ENCODE results near the gene GRIP1.

The GRIP1 gene, protein sequence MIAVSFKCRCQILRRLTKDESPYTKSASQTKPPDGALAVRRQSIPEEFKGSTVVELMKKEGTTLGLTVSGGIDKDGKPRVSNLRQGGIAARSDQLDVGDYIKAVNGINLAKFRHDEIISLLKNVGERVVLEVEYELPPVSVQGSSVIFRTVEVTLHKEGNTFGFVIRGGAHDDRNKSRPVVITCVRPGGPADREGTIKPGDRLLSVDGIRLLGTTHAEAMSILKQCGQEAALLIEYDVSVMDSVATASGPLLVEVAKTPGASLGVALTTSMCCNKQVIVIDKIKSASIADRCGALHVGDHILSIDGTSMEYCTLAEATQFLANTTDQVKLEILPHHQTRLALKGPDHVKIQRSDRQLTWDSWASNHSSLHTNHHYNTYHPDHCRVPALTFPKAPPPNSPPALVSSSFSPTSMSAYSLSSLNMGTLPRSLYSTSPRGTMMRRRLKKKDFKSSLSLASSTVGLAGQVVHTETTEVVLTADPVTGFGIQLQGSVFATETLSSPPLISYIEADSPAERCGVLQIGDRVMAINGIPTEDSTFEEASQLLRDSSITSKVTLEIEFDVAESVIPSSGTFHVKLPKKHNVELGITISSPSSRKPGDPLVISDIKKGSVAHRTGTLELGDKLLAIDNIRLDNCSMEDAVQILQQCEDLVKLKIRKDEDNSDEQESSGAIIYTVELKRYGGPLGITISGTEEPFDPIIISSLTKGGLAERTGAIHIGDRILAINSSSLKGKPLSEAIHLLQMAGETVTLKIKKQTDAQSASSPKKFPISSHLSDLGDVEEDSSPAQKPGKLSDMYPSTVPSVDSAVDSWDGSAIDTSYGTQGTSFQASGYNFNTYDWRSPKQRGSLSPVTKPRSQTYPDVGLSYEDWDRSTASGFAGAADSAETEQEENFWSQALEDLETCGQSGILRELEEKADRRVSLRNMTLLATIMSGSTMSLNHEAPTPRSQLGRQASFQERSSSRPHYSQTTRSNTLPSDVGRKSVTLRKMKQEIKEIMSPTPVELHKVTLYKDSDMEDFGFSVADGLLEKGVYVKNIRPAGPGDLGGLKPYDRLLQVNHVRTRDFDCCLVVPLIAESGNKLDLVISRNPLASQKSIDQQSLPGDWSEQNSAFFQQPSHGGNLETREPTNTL

GRCh38 chr12:66678338-66679275, at the start of gene GRIP1:
TSS of gene GRIP1 (minus strand) at chr12:66679076. CDS start at chr12:66678904, 172 bp downstream.
- DNase-seq, result no peak

DNA sequence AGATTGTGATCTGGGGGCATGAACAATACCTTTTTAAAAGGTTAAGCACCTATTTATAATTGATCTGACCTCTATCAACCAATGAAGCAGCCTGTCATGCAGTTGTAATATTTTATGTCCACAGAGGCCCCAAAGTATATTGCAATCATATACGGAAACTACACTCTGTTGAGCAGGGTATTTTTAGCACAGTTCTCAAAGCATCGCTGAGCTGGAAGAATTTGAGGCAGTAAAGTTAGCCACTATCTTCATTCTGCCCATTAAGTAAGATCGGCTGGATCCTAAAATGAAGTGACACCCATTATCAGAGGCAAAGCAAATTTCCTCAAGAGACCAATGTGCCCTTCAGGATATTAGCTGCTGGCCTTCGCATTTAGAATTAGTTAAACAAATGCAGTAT, 47.7 kb upstream of the GRIP1 start:
- DNase-seq, result no peak

GRCh38 chr12:66725031-66725430, 46.2 kb upstream of the GRIP1 start:
- no peak for DNase-seq

GRCh38 chr12:66724616-66725015, 45.7 kb upstream of the GRIP1 start:
- no peak for DNase-seq

DNA sequence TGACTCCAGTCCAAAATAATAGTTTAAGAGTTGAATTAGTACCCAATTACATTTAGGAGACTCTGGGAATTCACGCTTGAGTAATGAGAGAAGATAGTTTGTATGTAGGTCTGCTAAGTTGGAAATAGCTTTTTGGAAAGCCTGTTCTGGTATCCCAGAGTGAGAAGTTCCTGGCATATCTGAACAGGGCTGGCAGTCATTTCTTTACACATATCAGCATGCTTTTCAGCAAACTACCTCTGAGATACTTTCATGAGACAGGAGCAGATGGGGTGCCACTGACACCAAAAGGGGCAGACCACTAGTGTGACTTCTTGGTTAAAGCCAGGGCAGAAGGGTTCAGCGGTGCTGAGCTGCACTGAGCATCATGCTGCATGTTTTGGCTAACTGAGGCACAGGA, 45.1 kb upstream of the GRIP1 start:
- no peak for DNase-seq

GRCh38 chr12:66719862-66720261, 41.0 kb upstream of the GRIP1 start:
- no peak for DNase-seq

DNA sequence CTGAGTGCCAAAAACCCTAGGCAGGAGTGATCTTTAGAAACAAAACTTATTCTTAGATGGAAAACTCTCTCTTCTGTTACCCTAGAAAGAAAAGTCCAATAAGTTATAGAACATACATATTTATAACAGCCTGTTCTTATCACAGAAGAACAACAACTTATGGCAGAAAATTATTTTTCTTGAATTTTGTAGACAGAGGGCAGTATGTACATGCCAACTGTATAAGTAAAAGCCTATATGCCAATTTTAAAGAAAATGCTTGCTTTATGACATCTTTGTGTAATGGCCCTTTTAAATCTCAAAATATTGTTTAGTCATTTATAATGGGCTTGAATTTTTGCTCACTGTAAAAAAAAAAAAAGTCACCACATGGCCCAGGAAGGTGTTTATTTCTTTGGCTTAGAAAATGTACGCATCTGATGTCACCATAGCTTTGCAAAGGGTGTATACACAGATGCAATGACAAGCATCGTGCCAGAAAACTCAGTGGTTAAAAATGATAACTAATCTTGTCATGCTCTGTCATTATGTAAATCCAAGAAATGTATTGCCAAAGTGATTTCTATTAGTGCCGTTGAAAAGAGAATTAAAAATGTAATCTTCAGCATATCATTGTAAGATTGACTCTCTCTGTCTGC, 38.3 kb upstream of the GRIP1 start:
- no peak for DNase-seq

GRCh38 chr12:66716522-66716921, 37.6 kb upstream of the GRIP1 start:
- DNase-seq, result no peak

- DNase-seq, result no peak
Observed at GRCh38 chr12:66714709-66715108, 35.8 kb upstream of the GRIP1 start.

GRCh38 chr12:66713984-66714383, 35.1 kb upstream of the GRIP1 start:
- no peak for DNase-seq

GRCh38 chr12:66709893-66710292, 31.0 kb upstream of the GRIP1 start:
- DNase-seq, result no peak

GRCh38 chr12:66709457-66709773, 30.5 kb upstream of the GRIP1 start:
- no peak for DNase-seq

DNA sequence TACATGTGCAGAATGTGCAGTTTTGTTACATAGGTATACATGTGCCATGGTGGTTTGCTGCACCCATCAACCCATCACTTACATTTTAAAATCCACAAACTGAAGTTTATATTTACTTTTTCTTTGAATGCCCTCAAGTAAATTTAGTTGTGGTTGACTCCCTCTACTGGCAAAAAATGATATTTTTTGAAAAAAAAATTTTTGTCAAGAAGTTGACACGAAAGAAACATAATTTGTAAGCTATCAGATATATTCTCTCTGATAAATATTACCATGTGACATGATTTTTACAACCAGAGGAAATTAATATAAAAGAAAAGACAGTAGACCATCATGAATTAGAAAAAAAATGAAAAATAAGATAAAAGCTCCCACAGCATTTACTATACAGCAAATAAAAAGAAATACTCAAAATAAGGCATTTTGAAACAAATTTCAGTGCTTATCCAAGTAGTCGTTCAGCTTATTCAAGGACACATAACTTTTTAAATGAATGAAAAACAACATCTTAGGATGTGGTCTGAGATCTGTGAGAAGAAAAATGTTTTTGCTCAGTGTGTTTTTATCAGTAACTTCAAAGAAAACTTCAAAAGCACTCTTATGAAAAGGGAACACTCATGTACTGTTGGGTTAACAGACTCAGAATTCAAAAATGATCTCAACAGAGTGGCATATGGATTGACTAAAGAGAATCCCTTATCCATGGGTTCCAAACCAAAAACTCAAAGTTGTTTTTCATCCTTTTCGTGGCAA, 30.0 kb upstream of the GRIP1 start:
- no peak for DNase-seq

DNA sequence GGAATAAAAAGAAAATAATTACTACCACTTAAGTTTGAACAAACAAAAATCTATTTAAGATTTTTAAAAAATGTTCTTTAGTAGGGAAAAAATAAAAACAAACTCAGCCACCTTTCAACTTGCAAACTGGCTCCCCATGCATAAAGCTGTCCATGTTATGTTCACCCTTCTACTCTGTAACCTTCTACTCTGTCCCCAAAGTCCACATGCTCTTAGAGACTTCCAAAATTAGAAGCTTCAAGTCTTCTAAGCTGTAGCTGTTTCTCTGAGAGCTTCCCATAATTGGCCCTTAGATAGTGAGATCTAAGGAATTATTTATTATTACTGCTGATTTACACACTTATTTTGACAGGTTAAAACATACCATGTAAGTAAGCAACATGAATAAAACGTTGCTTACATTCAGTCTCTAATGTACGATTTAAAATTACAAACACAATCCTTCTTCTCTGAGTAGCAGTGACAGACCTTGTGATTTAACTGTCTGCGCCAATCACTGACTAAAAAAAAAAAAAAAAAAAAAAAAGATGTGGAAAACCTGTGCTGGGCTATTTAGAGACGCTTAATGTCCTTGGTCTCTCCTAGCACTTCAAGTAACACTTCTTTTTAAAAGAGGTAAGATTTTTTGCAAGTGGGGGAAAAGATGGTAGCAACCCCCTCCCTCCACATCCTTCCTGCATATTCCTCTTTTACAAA, 28.3 kb upstream of the GRIP1 start:
- DNase-seq, result no peak

DNA sequence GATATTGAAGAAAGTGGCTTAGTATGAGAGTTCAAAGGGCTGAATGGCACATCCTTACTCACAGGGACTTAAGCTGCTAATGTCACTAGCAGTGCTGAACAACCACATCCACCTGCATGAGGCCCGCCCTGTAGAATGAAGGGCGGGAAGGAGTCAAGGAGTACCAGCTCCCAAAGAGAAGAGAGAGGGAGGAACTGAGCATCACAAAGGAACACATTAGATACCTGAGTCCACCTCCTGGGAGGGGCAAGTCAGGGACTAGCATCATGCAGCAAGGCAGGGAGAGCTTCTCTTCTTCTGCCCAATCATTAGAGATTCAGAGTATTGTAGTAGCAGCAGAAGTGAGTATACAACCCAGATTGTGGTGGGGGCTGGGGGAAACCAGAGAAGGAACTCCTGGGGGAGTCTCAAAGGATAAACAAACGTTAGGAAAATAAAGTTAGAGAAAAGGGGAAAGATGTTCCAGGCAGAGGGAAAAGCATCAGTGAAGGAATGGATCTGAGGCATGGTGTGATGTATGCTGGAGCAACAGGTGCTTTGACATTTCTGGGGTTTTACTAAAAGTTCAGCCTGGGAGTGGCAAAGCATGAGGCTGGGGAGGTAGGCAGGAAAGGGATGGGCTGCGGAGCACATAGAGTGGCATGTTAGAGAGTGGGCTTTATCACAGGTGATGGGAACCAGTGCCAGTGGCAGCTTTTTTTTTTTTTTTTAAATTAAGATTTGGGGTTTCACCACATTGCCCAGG, 21.0 kb upstream of the GRIP1 start:
- DNase-seq, result no peak

GRCh38 chr12:66698558-66698957, 19.7 kb upstream of the GRIP1 start:
- DNase-seq, result no peak

- DNase-seq, result no peak
Observed at GRCh38 chr12:66697404-66697803, 18.5 kb upstream of the GRIP1 start.

DNA sequence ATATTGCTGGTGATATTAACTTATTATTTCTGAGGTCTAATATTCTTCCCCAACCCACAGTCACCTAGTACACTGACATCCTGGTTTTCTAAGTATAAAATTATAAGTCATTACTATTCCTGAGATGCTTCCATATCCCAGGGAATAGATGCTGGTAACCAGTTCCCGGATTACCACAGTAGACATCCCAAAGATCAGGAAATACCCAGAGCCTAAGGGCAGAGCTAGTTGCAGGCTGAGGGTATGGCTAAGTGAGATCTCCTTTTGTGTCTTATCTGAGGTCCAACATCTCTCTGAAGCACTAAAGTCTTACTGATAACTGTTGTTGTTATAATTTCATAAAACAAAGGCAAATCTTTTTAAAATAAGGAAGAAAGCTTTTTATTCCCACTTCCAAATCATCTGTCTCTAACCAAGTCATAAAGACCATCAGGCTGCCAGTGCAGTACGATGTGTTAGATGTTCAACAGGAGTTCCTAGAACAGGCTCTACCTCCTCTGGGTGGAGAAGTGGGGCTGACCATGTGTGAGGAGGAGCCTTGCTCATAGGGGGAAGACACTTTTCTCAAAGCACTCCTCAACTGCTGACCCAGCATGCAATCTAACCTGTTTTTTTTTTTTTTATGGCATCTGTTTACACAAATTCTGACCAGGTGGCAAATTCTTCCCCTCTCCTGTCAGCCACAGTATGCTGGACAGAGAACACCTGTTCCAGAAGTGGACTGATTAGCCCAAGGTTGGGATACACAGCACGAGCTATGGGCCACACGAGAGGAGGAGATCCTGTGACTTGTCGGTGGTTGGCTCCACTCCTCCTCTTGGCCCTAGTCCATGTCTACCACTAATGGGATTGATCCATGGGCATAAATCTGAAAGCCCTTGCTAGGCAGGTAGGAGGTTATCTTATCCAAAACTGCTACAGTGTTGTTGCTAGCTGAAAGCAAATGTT, 16.1 kb upstream of the GRIP1 start:
- DNase-seq, result no peak

All from T1000 (cell line).